Vagina (tissue), 2 donors: ENCODE results near the gene NRXN2.

Experiments
- POLR2A ChIP-seq, 2 donors: fragments of 450-650 bp; IDR thresholded peaks; one replicate each; pipeline ENCODE4 v1.6.1; 2017; ENCODE audit warnings: antibody characterized with exemption in 2 of 2, mild to moderate bottlenecking in 2 of 2, moderate library complexity in 2 of 2
- POLR2AphosphoS5 ChIP-seq, 2 donors: sonication (generic); formaldehyde crosslinking; IDR thresholded peaks; one replicate each; pipeline ENCODE4 v1.9.0; 2017; ENCODE audit warnings: antibody characterized with exemption in 2 of 2, mild to moderate bottlenecking in 2 of 2, low read depth in 1 of 2; ENCODE audit not compliant: insufficient read depth in 1 of 2
- TF ChIP-seq, protein P1 (sequence below), 3 experiments: fragments of 450-650 bp in 2 of 3; fragments of 200-600 bp in 1 of 3; sonication (generic) in 1 of 3; IDR thresholded peaks; one replicate each; pipeline ENCODE4 v1.5.1; 2017 to 2019; ENCODE audit warnings: antibody characterized with exemption in 3 of 3, mild to moderate bottlenecking in 2 of 3, moderate library complexity in 2 of 3

DNA sequence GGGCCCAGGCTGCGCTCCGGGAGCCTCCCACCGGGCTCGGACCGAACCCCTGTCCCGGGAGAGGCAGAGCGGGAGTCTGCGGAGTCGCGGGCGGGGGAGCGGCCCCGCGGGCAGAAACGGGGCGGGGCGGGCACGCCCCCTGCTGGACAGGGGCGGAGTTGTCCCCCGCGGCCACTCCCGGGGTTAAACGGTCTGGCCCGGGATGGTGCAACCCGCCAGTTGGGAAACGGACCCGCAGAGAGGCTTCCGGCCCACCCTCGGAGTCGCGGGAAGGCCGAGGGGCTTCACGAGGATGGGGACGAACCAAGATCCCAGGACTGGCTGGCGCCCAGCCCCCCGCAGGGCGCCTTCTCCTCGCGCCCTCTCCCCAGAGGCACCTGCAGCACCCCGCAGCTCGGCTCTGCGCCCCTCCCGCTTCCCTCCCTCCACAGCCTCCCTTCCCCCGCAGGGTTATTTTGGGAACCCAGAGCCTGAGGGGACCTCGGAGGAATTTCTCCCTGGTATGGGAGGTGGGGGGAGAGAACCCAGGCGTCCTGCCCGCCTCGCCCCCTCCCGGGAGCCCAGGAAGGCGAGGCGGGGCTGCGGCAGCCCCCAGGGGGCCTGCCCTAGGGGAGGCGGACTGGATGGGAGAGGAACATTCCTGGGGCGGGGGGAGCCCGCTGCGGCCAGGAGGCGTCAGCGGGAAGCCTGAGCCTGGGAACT, 20.0 kb upstream of the NRXN2 start:
- peak in 1 of 2 donors; percentile 78 for TF ChIP-seq POLR2AphosphoS5 (IDR thresholded peaks at IDR 0.05; ENCODE audit: insufficient read depth in 1 of 2, low read depth in 1 of 2)
- TF ChIP-seq, protein P1, sequence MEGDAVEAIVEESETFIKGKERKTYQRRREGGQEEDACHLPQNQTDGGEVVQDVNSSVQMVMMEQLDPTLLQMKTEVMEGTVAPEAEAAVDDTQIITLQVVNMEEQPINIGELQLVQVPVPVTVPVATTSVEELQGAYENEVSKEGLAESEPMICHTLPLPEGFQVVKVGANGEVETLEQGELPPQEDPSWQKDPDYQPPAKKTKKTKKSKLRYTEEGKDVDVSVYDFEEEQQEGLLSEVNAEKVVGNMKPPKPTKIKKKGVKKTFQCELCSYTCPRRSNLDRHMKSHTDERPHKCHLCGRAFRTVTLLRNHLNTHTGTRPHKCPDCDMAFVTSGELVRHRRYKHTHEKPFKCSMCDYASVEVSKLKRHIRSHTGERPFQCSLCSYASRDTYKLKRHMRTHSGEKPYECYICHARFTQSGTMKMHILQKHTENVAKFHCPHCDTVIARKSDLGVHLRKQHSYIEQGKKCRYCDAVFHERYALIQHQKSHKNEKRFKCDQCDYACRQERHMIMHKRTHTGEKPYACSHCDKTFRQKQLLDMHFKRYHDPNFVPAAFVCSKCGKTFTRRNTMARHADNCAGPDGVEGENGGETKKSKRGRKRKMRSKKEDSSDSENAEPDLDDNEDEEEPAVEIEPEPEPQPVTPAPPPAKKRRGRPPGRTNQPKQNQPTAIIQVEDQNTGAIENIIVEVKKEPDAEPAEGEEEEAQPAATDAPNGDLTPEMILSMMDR (IDR thresholded peaks at IDR 0.05) = peak in 2 of 3 experiments; percentile 68 to 71
- TF ChIP-seq POLR2A (IDR thresholded peaks at IDR 0.05) = no peak
